UCSD-AML1 (cell line): Measurements from ENCODE around the gene CMTM4.
"Not testable (repeated sequence)": the region's sequence is repeated elsewhere in the genome, so short reads cannot be mapped to it uniquely, and the experiment has no call there.

Experiments used
- DNase-seq: peaks from one replicate; lab custom pipeline; 2025; ENCODE audit not compliant: unreplicated experiment; lab: John Stamatoyannopoulos, UW

CMTM4 gene

GRCh38 chr16:66569827-66570405, 126.6 kb downstream of the CMTM4 start:
- no peak for DNase-seq

- no peak for DNase-seq
These were observed 127.4 kb downstream of the CMTM4 start for GRCh38 chr16:66569131-66569530.

- DNase-seq = no peak
These were observed 128.2 kb downstream of the CMTM4 start for GRCh38 chr16:66568355-66568754.

GRCh38 chr16:66567270-66567669, 129.3 kb downstream of the CMTM4 start:
- DNase-seq = not testable (repeated sequence)

- DNase-seq = no peak
These were observed 130.3 kb downstream of the CMTM4 start, which contains the start of gene CMTM1 for GRCh38 chr16:66566051-66566901. TSS of gene CMTM1 (plus strand) at chr16:66566439. CDS start at chr16:66566514, 75 bp downstream.
